SK-N-SH treated with all-trans-retinoic acid at 6 μM for 48 hours (cell line): ENCODE measurements around the gene CERS2.

Source experiments
- ATAC-seq: fragments of 200-7000 bp; cut with Tn5 transposase; 3 replicates; pipeline ENCODE4 v1.9.1; 2020; ENCODE audit warnings: mild to moderate bottlenecking, moderate library complexity
- BACH2 ChIP-seq: fragments of 250-450 bp; sonication (Bioruptor Pico); IDR thresholded peaks from 2 replicates; pipeline ENCODE4 v1.9.0; 2021; ENCODE audit warnings: mild to moderate bottlenecking, borderline replicate concordance
- CREB5 ChIP-seq: fragments of 250-450 bp; sonication (Bioruptor Pico); IDR thresholded peaks from 2 replicates; pipeline ENCODE4 v1.5.1; 2020; ENCODE audit warnings: low read depth, mild to moderate bottlenecking, moderate library complexity
- CSDC2 ChIP-seq: fragments of 250-450 bp; sonication (Bioruptor Pico); IDR thresholded peaks from 2 replicates; pipeline ENCODE4 v1.5.0; 2020; ENCODE audit warnings: mild to moderate bottlenecking, moderate library complexity
- ESRRG ChIP-seq: fragments of 250-450 bp; sonication (Bioruptor Pico); IDR thresholded peaks from 2 replicates; pipeline ENCODE4 v1.6.1; 2021; ENCODE audit warnings: mild to moderate bottlenecking
- GLIS3 ChIP-seq: fragments of 250-450 bp; sonication (Bioruptor Pico); IDR thresholded peaks from 2 replicates; pipeline ENCODE4 v1.5.0; 2020; ENCODE audit warnings: mild to moderate bottlenecking, moderate library complexity
- ISL1 ChIP-seq: fragments of 250-450 bp; sonication (Bioruptor Pico); IDR thresholded peaks from 2 replicates; pipeline ENCODE4 v2.1.2; 2022; ENCODE audit warnings: mild to moderate bottlenecking, moderate library complexity
- OSR1 ChIP-seq: fragments of 250-450 bp; sonication (Bioruptor Pico); IDR thresholded peaks from 2 replicates; pipeline ENCODE4 v1.8.0; 2022; ENCODE audit warnings: moderate library complexity, mild to moderate bottlenecking, inconsistent platforms
- PATZ1 ChIP-seq: fragments of 250-450 bp; sonication (Bioruptor Pico); IDR thresholded peaks from 2 replicates; pipeline ENCODE4 v1.8.0; 2020; ENCODE audit warnings: mild to moderate bottlenecking, moderate library complexity, borderline replicate concordance
- PPARA ChIP-seq: fragments of 250-450 bp; sonication (Bioruptor Pico); IDR thresholded peaks from 2 replicates; pipeline ENCODE4 v1.5.0; 2020; ENCODE audit warnings: mild to moderate bottlenecking, borderline replicate concordance
- RARB ChIP-seq: fragments of 250-450 bp; sonication (Bioruptor Pico); IDR thresholded peaks from 2 replicates; pipeline ENCODE4 v1.8.0; 2021; ENCODE audit warnings: mild to moderate bottlenecking, moderate library complexity
- SNAI2 ChIP-seq: fragments of 250-450 bp; sonication (Bioruptor Pico); IDR thresholded peaks from 2 replicates; pipeline ENCODE4 v1.5.0; 2020; ENCODE audit warnings: mild to moderate bottlenecking, moderate library complexity
- TCF4 ChIP-seq: fragments of 250-450 bp; sonication (Bioruptor Pico); IDR thresholded peaks from 2 replicates; pipeline ENCODE4 v1.8.0; 2021; ENCODE audit warnings: mild to moderate bottlenecking, moderate library complexity, borderline replicate concordance
- TOX ChIP-seq: fragments of 250-450 bp; sonication (Bioruptor Pico); IDR thresholded peaks from 2 replicates; pipeline ENCODE4 v1.8.0; 2021; ENCODE audit warnings: mild to moderate bottlenecking, moderate library complexity, borderline replicate concordance
- TSHZ2 ChIP-seq: fragments of 250-450 bp; sonication (Bioruptor Pico); IDR thresholded peaks from 2 replicates; pipeline ENCODE4 v1.5.0; 2020; ENCODE audit warnings: mild to moderate bottlenecking, moderate library complexity
- ZC3H10 ChIP-seq: fragments of 250-450 bp; sonication (Bioruptor Pico); IDR thresholded peaks from 2 replicates; pipeline ENCODE4 v1.5.1; 2021; ENCODE audit warnings: mild to moderate bottlenecking, moderate library complexity
- ZFP3 ChIP-seq: fragments of 250-450 bp; sonication (Bioruptor Pico); IDR thresholded peaks from 2 replicates; pipeline ENCODE4 v1.5.0; 2020; ENCODE audit warnings: mild to moderate bottlenecking, moderate library complexity
- ZFP30 ChIP-seq: fragments of 450-650 bp; formaldehyde crosslinking; IDR thresholded peaks from 2 replicates; pipeline ENCODE4 v1.5.0; 2022; ENCODE audit warnings: mild to moderate bottlenecking, moderate library complexity
- ZNF565 ChIP-seq: fragments of 450-650 bp; formaldehyde crosslinking; conservative IDR thresholded peaks from 2 replicates; pipeline ENCODE4 v1.5.0; 2020; ENCODE audit warnings: low read depth, mild to moderate bottlenecking, moderate library complexity
- ZNF70 ChIP-seq: fragments of 450-650 bp; formaldehyde crosslinking; IDR thresholded peaks from 2 replicates; pipeline ENCODE4 v1.5.0; 2020; ENCODE audit warnings: mild to moderate bottlenecking, moderate library complexity
- ZNF8 ChIP-seq: fragments of 450-650 bp; formaldehyde crosslinking; IDR thresholded peaks from 2 replicates; pipeline ENCODE4 v1.5.0; 2020; ENCODE audit warnings: mild to moderate bottlenecking, moderate library complexity
- TF ChIP-seq, protein P1 (sequence below): fragments of 250-450 bp; sonication (Bioruptor Pico); IDR thresholded peaks from 2 replicates; pipeline ENCODE4 v1.5.1; 2021; ENCODE audit warnings: mild to moderate bottlenecking, moderate library complexity
- TF ChIP-seq, protein P2 (sequence below): fragments of 250-450 bp; sonication (Bioruptor Pico); IDR thresholded peaks from 2 replicates; pipeline ENCODE4 v1.8.0; 2021; ENCODE audit warnings: low read depth, mild to moderate bottlenecking, moderate library complexity, borderline replicate concordance

The CERS2 gene

DNA sequence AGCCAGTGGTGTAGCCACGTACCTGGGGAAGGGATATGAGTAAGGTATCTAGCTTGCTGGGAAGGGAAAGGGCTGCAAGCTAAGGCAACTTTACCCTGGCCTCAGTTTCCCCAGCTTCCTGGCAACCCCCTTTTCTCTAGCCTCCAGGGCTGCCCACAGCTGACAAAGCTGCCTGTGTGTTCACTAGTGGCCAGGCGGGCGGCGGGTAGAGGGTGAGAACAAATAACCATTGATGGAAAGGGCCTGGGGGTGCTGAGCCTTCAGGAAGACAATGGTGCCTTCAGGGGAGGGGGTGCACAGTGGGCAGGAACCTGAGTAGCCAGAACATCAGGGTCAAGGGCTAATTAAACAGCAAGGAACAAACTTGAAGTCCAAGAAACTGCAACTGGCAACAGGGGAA, 6.1 kb downstream of the CERS2 start (continued):
- TF ChIP-seq ZNF70 (CRISPR knock-in tag): no peak
- no peak for TF ChIP-seq PPARA (CRISPR knock-in tag)
- no peak for TF ChIP-seq PATZ1 (CRISPR knock-in tag)
- no peak for TF ChIP-seq CREB5 (CRISPR knock-in tag)
- TF ChIP-seq ZNF565 (CRISPR knock-in tag): no peak
- no peak for TF ChIP-seq ZFP30 (CRISPR knock-in tag)
- no peak for TF ChIP-seq BACH2 (CRISPR knock-in tag)

DNA sequence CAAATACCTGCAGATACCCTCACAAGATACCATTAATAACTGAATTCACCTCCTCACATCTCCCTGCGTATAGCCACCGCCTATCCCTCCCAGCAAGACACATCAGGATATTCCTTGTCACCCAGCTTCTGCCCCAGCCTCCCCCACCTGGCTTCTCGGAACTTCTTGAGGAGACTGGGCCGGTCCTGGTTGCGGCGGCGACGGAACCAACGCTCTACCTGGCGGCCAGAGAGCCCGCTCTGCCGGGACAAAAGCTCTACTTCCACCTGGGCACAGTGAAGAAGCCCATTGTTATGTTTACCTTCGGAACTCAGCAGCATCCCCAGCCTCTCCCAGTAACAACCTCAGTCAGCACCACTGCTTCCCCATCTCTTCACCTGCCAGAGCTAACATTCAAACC, 6.7 kb downstream of the CERS2 start:
- ATAC-seq: no peak
- TF ChIP-seq ESRRG (CRISPR knock-in tag): no peak
- TF ChIP-seq ZNF8 (CRISPR knock-in tag): no peak
- TF ChIP-seq ISL1 (CRISPR knock-in tag): no peak
- no peak for TF ChIP-seq CREB5 (CRISPR knock-in tag)
- no peak for TF ChIP-seq CSDC2 (CRISPR knock-in tag)
- TF ChIP-seq TOX (CRISPR knock-in tag): no peak
- TF ChIP-seq ZC3H10 (CRISPR knock-in tag): no peak
- TF ChIP-seq GLIS3 (CRISPR knock-in tag): no peak
- no peak for TF ChIP-seq ZFP3 (CRISPR knock-in tag)
- TF ChIP-seq, all 23 proteins: peak for 0

GRCh38 chr1:150966011-150966410, 8.6 kb downstream of the CERS2 start:
- ATAC-seq: no peak
- TF ChIP-seq, protein P1, sequence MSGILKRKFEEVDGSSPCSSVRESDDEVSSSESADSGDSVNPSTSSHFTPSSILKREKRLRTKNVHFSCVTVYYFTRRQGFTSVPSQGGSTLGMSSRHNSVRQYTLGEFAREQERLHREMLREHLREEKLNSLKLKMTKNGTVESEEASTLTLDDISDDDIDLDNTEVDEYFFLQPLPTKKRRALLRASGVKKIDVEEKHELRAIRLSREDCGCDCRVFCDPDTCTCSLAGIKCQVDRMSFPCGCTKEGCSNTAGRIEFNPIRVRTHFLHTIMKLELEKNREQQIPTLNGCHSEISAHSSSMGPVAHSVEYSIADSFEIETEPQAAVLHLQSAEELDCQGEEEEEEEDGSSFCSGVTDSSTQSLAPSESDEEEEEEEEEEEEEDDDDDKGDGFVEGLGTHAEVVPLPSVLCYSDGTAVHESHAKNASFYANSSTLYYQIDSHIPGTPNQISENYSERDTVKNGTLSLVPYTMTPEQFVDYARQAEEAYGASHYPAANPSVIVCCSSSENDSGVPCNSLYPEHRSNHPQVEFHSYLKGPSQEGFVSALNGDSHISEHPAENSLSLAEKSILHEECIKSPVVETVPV (CRISPR knock-in tag): no peak
- no peak for TF ChIP-seq RARB (CRISPR knock-in tag)
- no peak for TF ChIP-seq GLIS3 (CRISPR knock-in tag)
- TF ChIP-seq CREB5 (CRISPR knock-in tag): no peak
- TF ChIP-seq ZFP30 (CRISPR knock-in tag): no peak
- no peak for TF ChIP-seq OSR1 (CRISPR knock-in tag)
- no peak for TF ChIP-seq SNAI2 (CRISPR knock-in tag)
- TF ChIP-seq ZC3H10 (CRISPR knock-in tag): no peak
- TF ChIP-seq, protein P2, sequence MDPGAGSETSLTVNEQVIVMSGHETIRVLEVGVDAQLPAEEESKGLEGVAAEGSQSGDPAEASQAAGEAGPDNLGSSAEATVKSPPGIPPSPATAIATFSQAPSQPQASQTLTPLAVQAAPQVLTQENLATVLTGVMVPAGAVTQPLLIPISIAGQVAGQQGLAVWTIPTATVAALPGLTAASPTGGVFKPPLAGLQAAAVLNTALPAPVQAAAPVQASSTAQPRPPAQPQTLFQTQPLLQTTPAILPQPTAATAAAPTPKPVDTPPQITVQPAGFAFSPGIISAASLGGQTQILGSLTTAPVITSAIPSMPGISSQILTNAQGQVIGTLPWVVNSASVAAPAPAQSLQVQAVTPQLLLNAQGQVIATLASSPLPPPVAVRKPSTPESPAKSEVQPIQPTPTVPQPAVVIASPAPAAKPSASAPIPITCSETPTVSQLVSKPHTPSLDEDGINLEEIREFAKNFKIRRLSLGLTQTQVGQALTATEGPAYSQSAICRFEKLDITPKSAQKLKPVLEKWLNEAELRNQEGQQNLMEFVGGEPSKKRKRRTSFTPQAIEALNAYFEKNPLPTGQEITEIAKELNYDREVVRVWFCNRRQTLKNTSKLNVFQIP (CRISPR knock-in tag): no peak
- no peak for TF ChIP-seq ZNF8 (CRISPR knock-in tag)
- no peak for TF ChIP-seq ZNF565 (CRISPR knock-in tag)
- TF ChIP-seq TSHZ2 (CRISPR knock-in tag): no peak
- no peak for TF ChIP-seq PATZ1 (CRISPR knock-in tag)
- TF ChIP-seq ZNF70 (CRISPR knock-in tag): no peak
- TF ChIP-seq TOX (CRISPR knock-in tag): no peak
- no peak for TF ChIP-seq PPARA (CRISPR knock-in tag)
- no peak for TF ChIP-seq TCF4
